Neuronal stem cell (in vitro differentiated cells): Measurements from ENCODE around the gene HAUS8.

ENCODE experiments used
- DNase-seq: peaks from one replicate; pipeline ENCODE4 v3.0.0-alpha.2; 2013; ENCODE audit warnings: low spot score
- H2AFZ ChIP-seq: one replicate; pipeline ENCODE4 v1.6.1; 2013; ENCODE audit warnings: mild to moderate bottlenecking, low read length, inconsistent platforms
- H2AK5ac ChIP-seq: 2 replicates; pipeline ENCODE4 v1.6.1; 2013; ENCODE audit warnings: low read depth, mild to moderate bottlenecking, inconsistent platforms, low read length, moderate library complexity, mixed read lengths
- H2BK120ac ChIP-seq: 2 replicates; pipeline ENCODE4 v1.6.1; 2013; ENCODE audit warnings: low read depth, mild to moderate bottlenecking, inconsistent platforms, low read length, moderate library complexity, mixed read lengths
- H2BK12ac ChIP-seq: one replicate; pipeline ENCODE4 v1.6.1; 2013; ENCODE audit warnings: low read length, inconsistent platforms
- H2BK15ac ChIP-seq: 2 replicates; pipeline ENCODE4 v1.6.1; 2013; ENCODE audit warnings: mild to moderate bottlenecking, low read length, inconsistent platforms, mixed read lengths
- H2BK5ac ChIP-seq: one replicate; pipeline ENCODE4 v1.6.1; 2013; ENCODE audit warnings: inconsistent platforms, mild to moderate bottlenecking, low read length, moderate library complexity
- H3K14ac ChIP-seq: one replicate; pipeline ENCODE4 v1.6.1; 2013; ENCODE audit warnings: low read length, inconsistent platforms
- H3K18ac ChIP-seq: 2 replicates; pipeline ENCODE4 v1.6.1; 2013; ENCODE audit warnings: low read length, inconsistent platforms
- H3K23ac ChIP-seq: 2 replicates; pipeline ENCODE4 v1.6.1; 2013; ENCODE audit warnings: low read depth, mild to moderate bottlenecking, mixed read lengths, low read length, inconsistent platforms; ENCODE audit not compliant: poor library complexity
- H3K27ac ChIP-seq: replicated peaks from 3 replicates; pipeline ENCODE4 v1.5.1; 2013; ENCODE audit warnings: low read length, inconsistent platforms
- H3K27me3 ChIP-seq, 3 experiments: 2 replicates each; pipeline ENCODE4 v1.6.1; 2013; ENCODE audit warnings: low read length in 3 of 3, mild to moderate bottlenecking in 2 of 3, inconsistent platforms in 1 of 3, low read depth in 1 of 3, mixed read lengths in 1 of 3, moderate library complexity in 1 of 3; ENCODE audit not compliant: control insufficient read depth in 3 of 3, insufficient read depth in 3 of 3
- H3K36me3 ChIP-seq, 2 donors: replicated peaks in 1 of 2; 2 replicates each; pipeline ENCODE4 v1.6.1; 2013; ENCODE audit warnings: low read length in 2 of 2; ENCODE audit not compliant: control insufficient read depth in 2 of 2, insufficient read depth in 2 of 2
- H3K4ac ChIP-seq: 2 replicates; pipeline ENCODE4 v1.6.1; 2013; ENCODE audit warnings: inconsistent platforms, mild to moderate bottlenecking, low read length, moderate library complexity
- H3K4me1 ChIP-seq, 2 donors: 1 replicate in 1 of 2; 2 replicates in 1 of 2; pipeline ENCODE4 v1.6.1; 2013; ENCODE audit warnings: low read length in 2 of 2, low read depth in 1 of 2; ENCODE audit not compliant: control insufficient read depth in 2 of 2, insufficient read depth in 1 of 2
- H3K4me2 ChIP-seq: one replicate; pipeline ENCODE4 v1.6.1; 2013; ENCODE audit warnings: mild to moderate bottlenecking, low read length, inconsistent platforms; ENCODE audit not compliant: insufficient read depth, poor library complexity, severe bottlenecking
- H3K4me3 ChIP-seq, 2 donors: 2 replicates each; pipeline ENCODE4 v1.5.1; 2013; ENCODE audit warnings: low read length in 2 of 2, mild to moderate bottlenecking in 2 of 2, inconsistent platforms in 1 of 2, moderate library complexity in 1 of 2
- H3K79me1 ChIP-seq: one replicate; pipeline ENCODE4 v1.6.1; 2013; ENCODE audit warnings: low read depth, mild to moderate bottlenecking, inconsistent platforms, low read length, moderate library complexity
- H3K9ac ChIP-seq: one replicate; pipeline ENCODE4 v1.6.1; 2013; ENCODE audit warnings: mild to moderate bottlenecking, low read depth, low read length, inconsistent platforms; ENCODE audit not compliant: poor library complexity
- H3K9me3 ChIP-seq, 2 donors: replicated peaks in 1 of 2; 2 replicates each; pipeline versions ENCODE3 to v1.6.1; 2013; ENCODE audit warnings: low read length in 2 of 2, mild to moderate bottlenecking in 2 of 2, inconsistent platforms in 1 of 2, low read depth in 1 of 2, mixed read lengths in 1 of 2, moderate library complexity in 1 of 2; ENCODE audit not compliant: control insufficient read depth in 2 of 2, insufficient read depth in 1 of 2
- H4K8ac ChIP-seq: one replicate; pipeline ENCODE4 v1.6.1; 2013; ENCODE audit warnings: low read depth, mild to moderate bottlenecking, inconsistent platforms, low read length, moderate library complexity
- H4K91ac ChIP-seq: one replicate; pipeline ENCODE4 v1.6.1; 2013; ENCODE audit warnings: low read length, low read depth, mild to moderate bottlenecking, inconsistent platforms; ENCODE audit not compliant: poor library complexity
- WGBS, 2 donors: extraction: QIAGEN DNeasy Blood & Tissue Kit; methylation state at CpG; one replicate each; pipeline ENCODE4 v1.1.7; 2013; ENCODE audit warnings: missing lambda C conversion rate in 2 of 2, mixed read lengths in 1 of 2; ENCODE audit not compliant: insufficient read length in 2 of 2, insufficient replicate concordance in 1 of 2; ENCODE audit errors: extremely low coverage in 2 of 2; 5-methylcytosine and 5-hydroxymethylcytosine counted together

The HAUS8 gene

GRCh38 chr19:17070912-17071311, 4.3 kb downstream of the HAUS8 start:
- no peak overlapping the region for H3K4me3 ChIP-seq

GRCh38 chr19:17070421-17070820, 4.8 kb downstream of the HAUS8 start:
- H2BK120ac ChIP-seq, result no peak overlapping the region
- peaks cover 30 to 77% of the 10 kb centered on the region in 2 donors for H3K36me3 ChIP-seq
- no CpG with 5 or more reads among the region's 12 CpGs for WGBS, 2 donors
- H3K4me2 ChIP-seq, result no peak overlapping the region
- H3K4me3 ChIP-seq, result no peak overlapping the region
- no peak overlapping the region for H3K14ac ChIP-seq
- no peak overlapping the region for H2AK5ac ChIP-seq
- no peaks in the 10 kb centered on the region for H3K27me3 ChIP-seq
- H3K18ac ChIP-seq, result no peak overlapping the region
- no peak overlapping the region for H2BK15ac ChIP-seq
- no peak overlapping the region for H4K8ac ChIP-seq
- H3K23ac ChIP-seq, result peak overlapping the region; percentile 8
- H3K9ac ChIP-seq, result peak overlapping the region; percentile 80
- no peak overlapping the region for H2BK12ac ChIP-seq
- H3K27ac ChIP-seq, result no peak overlapping the region
- peaks cover 14% of the 10 kb centered on the region for H3K79me1 ChIP-seq
- H2AFZ ChIP-seq, result no peak overlapping the region
- peak overlapping the region; percentile 48 for H4K91ac ChIP-seq
- peaks cover 0 to 1% of the 10 kb centered on the region in 2 donors for H3K9me3 ChIP-seq
- no peak for DNase-seq
- peaks cover 11 to 14% of the 10 kb centered on the region in 2 donors for H3K4me1 ChIP-seq
- H3K4ac ChIP-seq, result no peak overlapping the region
- H2BK5ac ChIP-seq, result no peak overlapping the region

More at GRCh38 chr19:17070912-17071311, 4.3 kb downstream of the HAUS8 start:
- H2AFZ ChIP-seq, result no peak overlapping the region
- no peak overlapping the region for H3K14ac ChIP-seq
- no peak overlapping the region for H3K4me2 ChIP-seq
- no CpG with 5 or more reads among the region's 7 CpGs for WGBS, 2 donors
- H3K18ac ChIP-seq, result no peak overlapping the region
- H2BK15ac ChIP-seq, result no peak overlapping the region
- H3K27me3 ChIP-seq, result no peaks in the 10 kb centered on the region
- H3K27ac ChIP-seq, result no peak overlapping the region
- peaks cover 11 to 14% of the 10 kb centered on the region in 2 donors for H3K4me1 ChIP-seq
- H2BK12ac ChIP-seq, result no peak overlapping the region
- no peak overlapping the region for H2AK5ac ChIP-seq
- no peak overlapping the region for H2BK120ac ChIP-seq
- H3K9me3 ChIP-seq, result peaks cover 0 to 1% of the 10 kb centered on the region in 2 donors
- peaks cover 14% of the 10 kb centered on the region for H3K79me1 ChIP-seq
- H3K36me3 ChIP-seq, result peaks cover 30 to 73% of the 10 kb centered on the region in 2 donors
- DNase-seq, result no peak
- H3K4ac ChIP-seq, result no peak overlapping the region
- H2BK5ac ChIP-seq, result no peak overlapping the region
- no peak overlapping the region for H4K8ac ChIP-seq
- H3K23ac ChIP-seq, result no peak overlapping the region
- no peak overlapping the region for H3K9ac ChIP-seq
- no peak overlapping the region for H4K91ac ChIP-seq

- Histone ChIP-seq H2BK15ac (no peak overlapping the region), H3K36me3 (peaks cover 33 to 88% of the 10 kb centered on the region in 2 donors), H2AK5ac (no peak overlapping the region), H3K79me1 (peaks cover 8% of the 10 kb centered on the region), H3K27ac (no peak overlapping the region), H4K8ac (no peak overlapping the region), H3K9me3 (peaks cover 0 to 1% of the 10 kb centered on the region in 2 donors), H3K4me1 (peaks cover 6 to 7% of the 10 kb centered on the region in 2 donors), H3K4me2 (no peak overlapping the region), H3K4ac (no peak overlapping the region), H2BK5ac (no peak overlapping the region), H2BK120ac (no peak overlapping the region), H2BK12ac (no peak overlapping the region), H3K9ac (no peak overlapping the region), H4K91ac (no peak overlapping the region), H2AFZ (no peak overlapping the region), H3K23ac (no peak overlapping the region), H3K4me3 (no peak overlapping the region), H3K14ac (no peak overlapping the region), H3K27me3 (no peaks in the 10 kb centered on the region), H3K18ac (no peak overlapping the region)
- DNase-seq, result no peak
- no CpG with 5 or more reads among the region's 9 CpGs for WGBS, 2 donors
Measured at GRCh38 chr19:17069193-17069592, 6.1 kb downstream of the HAUS8 start.

DNA sequence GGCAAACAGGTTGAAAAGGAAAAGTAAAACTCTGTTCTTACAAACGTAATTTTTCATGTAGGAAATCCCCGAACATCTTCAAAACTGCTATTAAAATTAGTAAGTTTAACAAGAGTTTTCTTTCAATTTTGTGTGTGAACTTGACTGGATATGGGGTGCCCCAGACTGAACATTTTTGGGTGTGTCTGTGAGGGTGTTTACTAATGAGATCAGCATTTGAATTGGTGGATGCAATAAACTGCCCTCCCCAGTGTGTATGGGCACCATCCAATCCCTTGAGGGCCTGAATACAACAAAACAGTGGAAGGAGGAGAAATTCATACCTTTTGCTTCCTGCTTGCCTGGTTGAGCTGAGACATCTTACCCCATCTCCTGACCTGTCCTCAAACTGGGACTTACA, 11.8 kb downstream of the HAUS8 start:
- peaks cover 47 to 89% of the 10 kb centered on the region in 2 donors for H3K36me3 ChIP-seq

More for the DNA sequence above, 11.8 kb downstream of the HAUS8 start:
- Histone ChIP-seq H3K14ac (no peak overlapping the region), H3K9me3 (peaks cover 0 to 25% of the 10 kb centered on the region in 2 donors), H3K9ac (no peak overlapping the region), H4K91ac (no peak overlapping the region), H3K27me3 (no peaks in the 10 kb centered on the region), H4K8ac (no peak overlapping the region), H3K4me2 (no peak overlapping the region), H3K23ac (no peak overlapping the region), H3K27ac (no peak overlapping the region), H3K4ac (no peak overlapping the region), H2BK15ac (no peak overlapping the region), H3K79me1 (peaks cover 10% of the 10 kb centered on the region), H3K4me1 (peaks cover 0 to 3% of the 10 kb centered on the region in 2 donors), H2BK12ac (no peak overlapping the region), H2AFZ (no peak overlapping the region), H2BK5ac (no peak overlapping the region), H2AK5ac (no peak overlapping the region), H3K18ac (no peak overlapping the region), H3K4me3 (no peak overlapping the region), H2BK120ac (no peak overlapping the region)
- no peak for DNase-seq
- WGBS, 2 donors, result no CpG with 5 or more reads among the region's 2 CpGs
